C4-2B (cell line): ENCODE data around the gene JOSD1.

Experiments used
- CTCF ChIP-seq: fragments of 450-650 bp; conservative IDR thresholded peaks from 2 replicates; pipeline ENCODE4 v1.5.1; 2017; ENCODE audit warnings: mild to moderate bottlenecking
- ZFX ChIP-seq: fragments of 450-650 bp; IDR thresholded peaks from 2 replicates; pipeline ENCODE4 v1.6.1; 2017

DNA sequence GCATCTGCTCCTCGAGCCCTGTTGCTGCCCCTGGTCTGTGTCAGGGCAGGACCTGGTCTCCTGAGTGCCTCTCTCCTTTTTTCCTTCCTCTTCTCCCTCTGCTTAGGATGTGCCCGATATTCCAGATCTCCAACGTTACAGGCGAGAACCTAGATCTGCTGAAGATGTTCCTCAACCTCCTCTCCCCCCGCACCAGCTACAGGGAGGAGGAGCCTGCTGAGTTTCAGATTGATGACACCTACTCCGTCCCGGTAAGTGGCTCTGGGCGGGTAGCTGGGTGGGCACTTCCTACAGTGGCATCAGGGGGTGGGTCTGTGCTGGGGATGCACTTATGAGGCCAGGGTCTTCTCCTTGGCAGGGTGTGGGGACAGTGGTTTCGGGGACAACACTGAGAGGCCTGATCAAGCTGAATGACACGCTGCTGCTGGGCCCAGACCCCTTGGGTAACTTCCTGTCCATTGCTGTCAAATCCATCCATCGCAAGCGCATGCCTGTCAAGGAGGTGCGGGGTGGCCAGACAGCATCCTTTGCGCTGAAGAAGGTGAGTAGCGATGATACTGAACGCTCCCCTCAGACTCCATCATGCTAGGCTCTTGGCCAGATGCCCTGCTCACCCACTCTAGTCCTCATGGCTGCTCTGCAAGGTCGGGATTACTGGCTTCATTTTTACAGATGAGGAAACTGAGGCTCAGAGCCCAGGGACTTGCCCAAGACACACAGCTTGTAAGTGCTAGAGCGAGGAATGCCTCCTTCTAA, 25.3 kb upstream of the JOSD1 start:
- no peak for TF ChIP-seq CTCF
- TF ChIP-seq ZFX, result no peak
